ENCODE measurements around the gene BCL2A1.
"Not testable (repeated sequence)": the region's sequence is repeated elsewhere in the genome, so short reads cannot be mapped to it uniquely, and the experiment has no call there.

Gene BCL2A1

DNA sequence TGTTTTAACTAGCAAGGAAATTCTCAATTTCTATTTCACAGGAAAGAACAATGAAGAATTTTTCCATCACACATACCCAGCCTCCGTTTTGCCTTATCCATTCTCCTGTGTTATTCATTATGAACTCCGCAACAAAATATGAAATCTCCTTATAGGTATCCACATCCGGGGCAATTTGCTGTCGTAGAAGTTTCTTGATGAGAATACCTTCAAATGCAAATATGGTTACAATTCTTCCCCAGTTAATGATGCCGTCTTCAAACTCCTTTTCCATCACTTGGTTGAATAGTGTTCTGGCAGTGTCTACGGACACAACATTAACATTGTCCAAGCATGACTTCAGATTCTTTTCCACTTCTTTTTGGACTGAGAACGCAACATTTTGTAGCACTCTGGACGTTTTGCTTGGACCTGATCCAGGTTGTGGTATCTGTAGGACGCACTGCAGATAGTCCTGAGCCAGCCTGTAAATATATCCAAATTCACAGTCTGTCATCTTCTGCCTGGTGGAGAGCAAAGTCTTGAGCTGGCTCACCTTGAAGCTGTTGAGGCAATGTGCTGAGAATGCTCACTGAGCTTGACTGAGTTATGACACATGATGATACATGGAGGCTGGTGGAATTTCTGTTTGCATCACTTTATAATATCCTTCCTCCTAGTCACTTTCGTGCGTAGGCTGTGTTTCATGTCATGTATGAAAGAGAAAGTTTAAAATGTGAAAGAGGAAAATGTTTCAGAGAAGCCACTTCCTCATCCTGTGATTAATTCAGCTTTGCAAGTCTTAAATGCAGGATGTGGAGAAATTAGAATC is at the start of gene BCL2A1:
TSS of gene BCL2A1 (minus strand) at position 573 of the 811 bp plus-strand sequence. CDS start at position 496, 77 bp downstream.
- DNase-seq: peak; percentile 70 to 74

DNA sequence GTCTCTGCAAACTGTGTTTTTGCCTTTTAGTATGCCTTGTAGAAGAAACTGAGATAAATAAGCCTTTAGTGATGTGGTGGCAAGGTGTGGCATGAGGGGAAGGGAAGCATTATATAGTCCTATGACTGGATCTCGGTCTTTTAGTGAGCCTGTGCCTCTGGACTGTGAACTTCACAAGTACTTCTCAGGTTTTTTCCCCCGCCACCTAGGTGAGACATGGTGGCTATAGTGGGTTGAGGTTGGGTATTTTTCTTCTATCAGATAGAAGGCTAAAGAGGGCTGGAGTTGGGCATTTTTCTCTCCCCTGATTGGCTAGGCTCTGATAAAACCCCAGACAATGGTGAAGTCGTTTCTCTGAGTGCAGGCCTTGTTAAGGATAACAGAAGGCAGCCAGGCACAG is 49.7 kb upstream of the BCL2A1 start:
- DNase-seq: no peak

DNA sequence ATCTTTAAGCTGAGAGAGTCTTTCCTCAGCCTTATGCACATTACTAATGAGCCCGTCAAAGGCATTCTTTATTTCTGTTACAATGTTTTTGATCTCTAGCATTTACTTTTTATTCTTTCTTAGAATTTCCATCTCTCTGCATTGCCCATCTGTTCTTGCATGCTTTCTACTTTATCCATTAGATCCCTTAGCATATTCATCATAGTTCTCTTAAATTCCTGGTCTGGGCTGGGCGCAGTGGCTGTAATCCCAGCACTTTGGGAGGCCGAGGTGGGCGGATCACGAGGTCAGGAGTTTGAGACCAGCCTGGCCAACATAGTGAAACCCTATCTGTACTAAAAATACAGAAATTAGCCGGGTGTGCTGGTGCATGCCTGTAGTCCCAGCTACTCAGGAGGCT is 49.2 kb upstream of the BCL2A1 start:
- DNase-seq: not testable (repeated sequence)

DNA sequence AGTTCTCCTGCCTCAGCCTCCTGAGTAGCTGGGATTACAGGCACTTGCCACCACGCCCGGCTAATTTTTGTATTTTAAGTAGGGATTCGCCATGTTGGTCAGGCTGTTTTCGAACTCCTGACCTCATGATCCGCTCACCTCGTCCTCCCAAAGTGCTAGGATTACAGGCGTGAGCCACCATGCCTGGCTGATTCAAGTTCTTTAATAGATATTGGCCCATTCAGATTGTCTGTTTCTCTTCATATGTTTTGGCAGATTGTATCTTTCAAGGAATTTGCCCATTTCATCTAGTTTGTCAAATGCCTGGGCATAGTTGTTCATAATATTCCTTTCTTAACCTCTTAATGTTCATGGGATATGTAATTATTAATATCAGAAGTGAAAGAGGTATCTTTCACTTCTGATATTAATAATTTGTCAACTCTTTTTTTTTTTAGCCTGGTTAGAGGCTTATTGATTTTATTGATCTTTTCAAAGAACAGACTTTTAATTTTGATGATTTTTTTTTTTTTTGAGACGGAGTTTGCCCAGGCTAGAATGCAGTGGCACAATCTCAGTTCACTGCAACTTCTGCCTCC is 48.3 kb upstream of the BCL2A1 start:
- no peak for DNase-seq

DNA sequence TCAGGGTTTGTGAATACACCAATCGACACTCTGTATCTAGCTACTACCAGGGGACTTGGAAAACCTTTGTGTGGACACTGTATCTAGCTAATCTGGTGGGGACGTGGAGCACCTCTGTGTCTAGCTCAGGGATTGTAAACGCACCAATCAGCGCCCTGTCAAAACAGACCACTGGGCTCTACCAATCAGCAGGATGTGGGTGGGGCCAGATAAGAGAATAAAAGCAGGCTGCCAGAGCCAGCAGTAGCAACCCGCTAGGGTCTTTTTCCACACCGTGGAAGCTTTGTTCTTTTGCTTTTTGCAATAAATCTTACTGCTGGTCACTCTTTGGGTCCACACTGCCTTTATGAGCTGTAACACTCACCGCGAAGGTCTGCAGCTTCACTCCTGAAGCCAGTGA is 46.1 kb upstream of the BCL2A1 start:
- not testable (repeated sequence) for DNase-seq

DNA sequence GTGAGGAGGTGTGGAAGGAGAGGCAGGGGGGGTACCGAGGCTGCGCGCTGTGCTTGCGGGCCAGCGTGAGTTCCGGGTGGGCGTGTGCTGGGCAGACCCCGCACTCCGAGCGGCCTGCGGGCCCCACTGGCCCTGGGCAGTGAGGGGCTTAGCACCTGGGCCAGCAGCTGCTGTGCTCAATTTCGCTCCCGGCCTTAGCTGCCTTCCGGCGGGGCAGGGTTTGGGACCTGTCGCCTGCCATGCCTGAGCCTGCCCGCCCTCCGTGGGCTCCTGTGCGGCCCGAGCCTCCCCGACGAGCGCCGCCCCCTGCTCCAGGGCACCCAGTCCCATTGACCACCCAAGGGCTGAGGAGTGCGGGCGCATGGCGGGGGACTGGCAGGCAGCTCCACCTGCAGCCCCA is 45.5 kb upstream of the BCL2A1 start:
- DNase-seq: not testable (repeated sequence)

DNA sequence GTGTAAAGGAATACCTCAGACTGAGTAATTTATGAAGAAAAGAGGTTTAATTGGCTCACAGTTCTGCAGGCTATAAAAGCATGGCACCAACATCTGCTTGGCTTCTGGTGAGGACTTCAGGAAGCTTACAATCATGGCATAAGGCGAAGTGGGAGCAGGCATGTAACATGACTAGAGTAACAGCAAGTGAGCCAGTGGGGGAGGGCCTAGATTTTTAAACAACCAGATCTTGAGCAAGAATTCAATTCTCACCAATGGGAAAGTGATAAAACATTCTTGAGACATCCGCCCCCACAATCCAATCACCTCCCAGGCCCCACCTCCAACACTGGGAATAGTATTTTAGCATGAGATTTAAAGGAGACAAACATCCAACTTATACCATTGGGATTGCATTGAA is 44.2 kb upstream of the BCL2A1 start:
- DNase-seq: no peak

DNA sequence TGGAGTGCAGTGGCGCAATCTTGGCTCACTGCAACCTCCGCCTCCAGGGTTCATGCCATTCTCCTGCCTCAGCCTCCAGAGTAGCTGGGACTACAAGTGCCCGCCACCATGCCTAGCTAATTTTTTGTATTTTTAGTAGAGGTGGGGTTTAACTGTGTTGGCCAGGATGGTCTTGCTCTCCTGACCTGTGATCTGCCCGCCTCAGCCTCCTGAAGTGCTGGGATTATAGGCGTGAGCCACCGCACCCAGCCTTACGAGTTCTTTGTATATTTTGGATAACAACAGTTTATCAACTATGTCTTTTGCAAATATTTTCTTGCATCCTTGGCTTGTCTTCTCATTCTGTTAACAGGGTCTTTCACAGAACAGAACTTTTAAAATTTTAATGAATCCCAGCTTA is 43.2 kb upstream of the BCL2A1 start:
- DNase-seq: not testable (repeated sequence)

DNA sequence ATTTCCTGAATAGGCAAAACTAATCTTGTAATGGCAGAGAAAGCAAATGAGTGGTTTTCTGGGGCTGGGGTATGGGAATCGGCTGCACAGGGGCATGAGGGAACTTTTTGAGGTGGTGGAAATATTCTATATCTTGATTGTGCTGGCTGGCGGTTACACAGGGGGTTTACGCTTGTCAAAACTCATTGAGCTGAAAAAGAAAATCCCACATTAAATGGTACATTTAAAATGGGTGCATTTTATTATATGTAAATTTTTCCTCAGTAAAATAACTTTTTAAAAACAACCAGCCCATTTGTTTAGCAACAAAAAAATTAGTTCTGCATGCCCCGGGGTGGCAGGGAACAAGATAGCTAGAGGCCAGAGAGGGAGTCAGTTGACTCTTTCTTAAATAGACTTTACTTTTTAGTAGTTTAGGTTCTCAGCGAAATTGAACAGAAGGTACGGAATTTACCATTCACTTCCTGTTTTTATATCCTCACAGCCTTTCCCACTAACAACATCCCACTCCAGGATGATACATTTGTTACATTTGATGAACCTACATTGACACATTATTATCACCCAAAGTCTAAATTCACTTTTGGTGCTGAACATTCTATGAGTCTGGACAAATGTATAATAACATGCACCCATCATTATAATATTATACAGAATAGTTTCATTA is 41.2 kb upstream of the BCL2A1 start:
- no peak for DNase-seq

DNA sequence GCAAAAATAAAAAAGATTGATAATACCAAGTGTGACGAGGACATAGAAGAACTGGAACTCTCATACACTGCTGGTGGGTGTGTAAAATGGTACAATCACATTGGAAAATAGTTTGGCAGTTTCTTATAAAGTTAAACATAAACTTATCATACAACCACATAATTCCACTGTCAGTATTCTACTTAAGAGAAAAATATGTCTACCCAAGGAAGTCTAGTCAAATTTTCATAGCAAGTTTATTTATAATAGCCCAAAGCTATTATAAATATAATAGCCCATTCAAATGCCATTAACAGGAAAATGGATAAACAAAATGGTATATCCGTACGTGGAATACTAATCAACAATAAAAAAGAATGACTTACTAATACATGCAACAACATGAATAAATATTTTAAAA is 40.6 kb upstream of the BCL2A1 start:
- DNase-seq: no peak

DNA sequence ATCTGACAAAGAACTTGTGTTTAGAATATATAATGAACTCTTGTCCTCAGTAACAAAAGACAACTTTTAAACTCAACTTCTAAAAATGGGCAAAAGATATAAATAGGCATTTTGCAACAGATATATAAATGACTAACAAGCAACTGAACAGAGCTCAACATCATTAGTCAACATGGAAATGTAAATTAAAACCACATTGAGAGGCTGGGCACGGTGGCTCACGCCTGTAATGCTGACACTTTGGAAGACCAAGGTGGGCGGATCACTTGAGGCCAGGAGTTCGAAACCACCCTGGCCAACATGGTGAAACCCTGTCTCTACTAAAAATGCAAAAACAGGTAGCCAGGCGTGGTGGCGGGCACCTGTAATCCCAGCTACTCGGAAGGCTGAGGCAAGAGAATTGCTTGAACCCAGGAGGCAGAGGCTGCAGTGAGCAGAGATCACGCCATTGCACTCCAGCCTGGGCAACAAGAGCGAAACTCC is 40.1 kb upstream of the BCL2A1 start:
- not testable (repeated sequence) for DNase-seq

DNA sequence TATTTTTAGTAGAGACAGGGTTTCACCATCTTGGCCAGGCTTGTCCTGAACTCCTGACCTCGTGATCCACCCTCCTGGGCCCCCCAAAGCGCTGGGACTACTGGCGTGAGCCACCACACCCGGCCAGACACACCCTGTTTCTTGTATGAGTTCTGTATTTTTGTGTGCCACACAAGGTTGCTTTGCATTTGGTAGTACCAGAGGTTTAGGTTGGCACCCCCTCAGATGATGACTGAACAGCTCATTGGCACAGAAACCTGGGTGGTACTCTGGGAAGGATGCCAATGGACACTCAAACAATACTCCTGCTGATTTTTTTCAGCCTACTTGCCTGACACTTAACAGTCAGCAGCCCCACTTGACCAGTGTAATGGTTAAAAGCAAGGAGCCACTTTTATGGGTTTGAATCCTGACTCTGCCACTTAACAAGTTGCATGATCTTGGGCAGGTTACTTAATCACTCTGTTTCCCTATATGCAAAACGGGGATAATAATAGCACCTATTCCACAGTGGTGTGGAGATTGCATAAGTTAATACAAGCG is 39.2 kb upstream of the BCL2A1 start:
- DNase-seq: no peak

DNA sequence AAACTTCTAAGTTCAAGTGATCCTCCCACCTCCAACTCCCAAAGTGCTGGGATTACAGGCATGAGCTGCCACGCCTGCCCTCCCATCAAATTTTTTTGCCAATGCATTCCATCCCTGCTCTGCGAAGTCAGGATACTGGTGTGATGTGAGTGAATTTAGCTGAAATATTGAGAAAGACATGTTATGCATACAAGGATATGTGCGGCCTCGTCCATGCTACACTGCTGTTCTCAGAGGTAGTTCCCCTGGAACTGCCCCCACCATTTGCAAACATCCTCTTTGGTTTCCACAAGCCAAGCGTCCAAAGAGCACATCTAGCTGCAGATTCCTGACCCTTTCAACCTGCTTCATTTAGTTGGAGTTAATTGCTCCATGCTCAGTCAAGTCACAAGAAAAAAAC is 36.5 kb upstream of the BCL2A1 start:
- DNase-seq: no peak

DNA sequence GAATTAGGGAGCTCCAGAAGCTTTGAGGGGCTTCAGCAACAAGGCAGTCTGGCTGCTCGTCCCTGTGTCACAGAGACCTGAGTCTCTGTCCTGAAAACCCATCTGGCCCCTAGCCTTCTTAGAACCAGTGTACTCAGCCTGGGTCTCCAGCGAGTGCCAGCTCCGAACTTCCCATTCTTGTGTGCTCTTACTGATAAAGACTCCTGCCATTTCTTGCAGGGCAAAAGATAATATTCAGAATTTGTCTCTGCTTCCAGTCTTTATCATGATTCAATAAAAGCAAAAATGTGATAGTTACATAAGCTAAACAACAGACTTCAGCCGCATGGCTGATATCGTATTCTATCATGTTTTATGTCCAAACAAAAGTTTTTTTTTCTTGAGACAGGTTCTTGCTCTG is 36.0 kb upstream of the BCL2A1 start:
- DNase-seq: no peak

DNA sequence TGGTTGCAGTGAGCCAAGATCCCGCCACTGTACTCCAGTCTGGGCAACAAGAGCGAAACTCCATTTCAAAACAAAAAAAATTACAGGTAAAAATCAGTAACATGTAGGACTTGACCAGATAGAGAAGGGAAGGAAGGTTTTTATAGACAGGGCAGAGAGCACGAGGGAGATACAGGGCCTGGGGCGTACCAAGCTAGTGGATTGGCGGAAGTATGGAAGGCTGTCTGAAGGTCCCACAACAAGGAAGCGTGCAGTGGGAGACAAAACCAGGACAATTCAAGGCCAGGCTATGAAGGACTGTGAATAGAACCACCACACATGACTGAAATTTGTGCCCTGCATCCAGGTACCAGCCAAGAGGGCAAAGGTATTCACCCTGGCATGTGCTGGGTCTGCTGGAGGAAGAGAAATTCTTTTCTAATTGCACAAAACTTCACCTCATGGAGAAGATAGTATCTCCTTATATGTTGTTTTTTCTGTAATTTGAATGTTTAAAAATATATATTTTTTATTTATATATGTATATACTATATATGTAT is 33.0 kb upstream of the BCL2A1 start:
- DNase-seq: no peak

DNA sequence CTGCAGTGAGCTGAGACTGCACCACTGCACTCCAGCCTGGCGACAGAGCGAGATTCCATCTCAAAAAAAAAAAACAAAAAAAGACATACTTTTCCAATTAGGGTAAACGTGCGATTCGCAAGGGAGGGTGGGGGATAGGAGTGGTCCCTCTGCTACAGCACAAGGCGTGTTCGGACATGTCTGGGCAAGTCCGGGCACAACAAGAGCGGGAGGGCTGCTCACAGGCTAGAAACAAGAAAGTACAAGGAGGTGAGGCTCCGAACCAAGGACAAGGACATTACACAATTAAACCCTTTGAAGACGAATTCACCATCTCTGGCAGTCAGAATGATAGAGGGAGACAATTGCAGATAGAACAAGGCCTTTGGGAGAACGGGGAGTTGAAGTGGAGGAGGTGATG is 32.2 kb upstream of the BCL2A1 start:
- no peak for DNase-seq

DNA sequence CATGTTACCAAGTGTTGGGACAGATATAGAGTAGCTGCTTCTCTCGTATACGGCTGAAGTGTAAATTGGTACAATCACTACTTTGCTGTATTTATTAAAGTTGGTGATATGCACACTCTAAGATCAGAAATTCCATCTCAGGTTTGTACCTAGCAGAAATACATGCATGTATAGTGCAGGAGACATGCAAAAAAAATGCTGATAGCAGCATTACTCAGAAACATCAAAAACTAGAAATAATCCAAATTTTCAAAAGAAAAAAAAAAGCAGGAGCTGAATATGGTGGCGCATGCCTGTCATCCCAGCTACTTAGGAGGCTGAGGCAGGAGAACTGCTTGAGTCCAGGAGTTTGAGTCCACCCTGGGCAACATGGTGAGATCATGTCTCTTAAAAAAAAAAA is 31.3 kb upstream of the BCL2A1 start:
- DNase-seq: no peak

DNA sequence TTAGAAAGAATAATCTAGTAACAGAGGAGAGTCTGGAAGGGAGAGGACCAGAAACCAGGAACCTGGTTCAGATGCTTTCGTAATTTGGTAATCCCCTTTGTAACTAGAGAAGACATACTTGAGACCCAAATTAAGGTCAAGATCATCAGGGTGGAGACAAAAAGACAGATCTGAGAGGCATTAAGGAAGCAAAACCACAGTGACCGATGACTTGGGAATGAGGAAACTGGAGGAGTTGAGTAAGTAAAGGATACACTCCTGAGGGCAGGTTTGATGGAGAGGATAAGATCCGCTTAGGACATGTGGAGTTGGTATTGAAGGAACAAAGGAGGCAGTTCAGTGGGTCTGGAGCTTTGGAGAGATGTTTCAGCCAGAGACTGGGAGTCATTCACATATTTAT is 23.6 kb upstream of the BCL2A1 start:
- no peak for DNase-seq

DNA sequence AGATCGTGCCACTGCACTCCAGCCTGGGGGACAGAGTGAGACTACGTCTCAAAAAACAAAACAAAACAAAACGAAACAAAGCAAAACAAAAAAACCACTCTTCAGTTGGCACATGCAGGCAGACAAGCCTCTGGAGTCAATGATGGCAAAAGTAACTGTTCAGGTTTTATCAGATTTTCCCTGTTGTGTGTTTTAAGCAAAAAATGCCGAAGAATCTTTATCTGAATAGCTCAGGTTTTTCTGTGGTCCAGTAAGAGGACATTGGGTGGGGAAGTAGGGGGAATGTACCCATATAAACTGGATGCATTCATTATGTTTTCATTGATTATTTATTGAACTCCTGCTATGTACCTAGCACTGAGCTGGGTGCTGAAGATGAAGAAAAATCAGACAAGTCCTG is 20.8 kb upstream of the BCL2A1 start:
- no peak for DNase-seq

DNA sequence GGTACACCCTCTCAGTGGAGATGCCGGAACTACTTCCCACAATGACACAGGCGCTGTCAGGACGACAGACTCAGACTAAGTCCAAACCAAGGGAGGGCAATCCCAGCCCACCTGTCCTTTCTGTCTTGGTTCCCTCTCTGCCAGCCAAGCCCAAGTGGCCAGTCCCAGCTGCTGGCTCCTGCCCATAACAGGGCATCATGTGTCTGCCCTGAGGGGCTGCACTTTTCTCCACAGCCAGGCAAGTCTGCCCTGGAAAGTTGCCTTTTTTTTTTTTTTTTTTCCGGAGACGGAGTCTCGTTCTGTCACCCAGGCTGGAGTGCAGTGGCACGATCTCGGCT is 20.0 kb upstream of the BCL2A1 start:
- DNase-seq: no peak

DNA sequence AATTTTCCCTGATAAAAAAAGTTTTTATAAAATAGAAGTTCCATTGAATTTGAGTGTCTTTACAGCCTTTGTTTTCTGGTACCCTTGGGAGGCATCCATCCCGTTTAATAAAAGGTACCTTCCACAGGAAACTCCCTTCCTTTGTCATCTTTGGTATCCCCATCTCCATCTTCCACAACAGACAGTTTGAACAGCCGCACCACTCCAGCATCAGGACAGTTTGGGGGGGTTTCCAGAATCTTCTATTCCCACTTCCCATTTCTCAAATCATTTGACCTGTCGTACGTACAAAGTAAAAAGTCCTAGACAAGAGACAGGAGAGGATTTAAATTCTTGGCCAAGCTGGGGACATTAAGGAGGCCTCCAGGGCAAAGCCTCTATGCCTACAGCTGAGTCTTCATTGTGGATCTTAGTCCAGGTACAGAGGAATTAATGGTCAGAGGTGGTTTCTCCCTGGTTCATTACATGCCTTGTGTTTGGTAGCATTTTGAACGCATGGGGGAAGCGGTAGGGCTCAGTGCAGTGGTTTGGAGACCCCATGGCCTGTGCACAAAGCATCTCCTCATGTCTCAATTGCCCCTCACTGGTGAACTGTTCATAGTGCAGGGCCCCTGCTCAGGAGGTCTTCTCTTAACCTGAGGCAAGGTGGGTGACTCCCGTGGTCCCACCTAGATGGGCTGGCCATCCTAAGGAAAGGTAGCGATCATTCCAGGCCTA is 19.4 kb upstream of the BCL2A1 start:
- DNase-seq: no peak

DNA sequence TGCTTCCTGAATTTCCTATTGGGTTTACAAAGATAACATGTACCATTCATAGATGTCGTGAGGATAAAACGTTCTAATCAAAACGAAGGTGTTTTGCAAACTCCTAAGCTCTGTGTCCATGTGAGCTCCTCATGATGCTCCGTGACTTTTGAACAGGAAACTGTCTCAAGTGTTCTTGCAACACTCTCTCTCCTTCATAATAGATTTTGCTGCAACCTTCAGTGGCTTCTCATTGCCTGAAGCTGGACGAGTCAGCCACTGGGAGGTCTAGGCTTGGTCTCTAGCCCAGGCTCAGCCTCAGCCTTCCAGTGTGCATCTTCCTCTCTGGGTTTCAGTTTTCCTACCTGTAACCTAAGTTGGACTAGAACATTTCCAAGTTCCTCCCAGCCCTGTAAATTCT is 18.7 kb upstream of the BCL2A1 start:
- no peak for DNase-seq

DNA sequence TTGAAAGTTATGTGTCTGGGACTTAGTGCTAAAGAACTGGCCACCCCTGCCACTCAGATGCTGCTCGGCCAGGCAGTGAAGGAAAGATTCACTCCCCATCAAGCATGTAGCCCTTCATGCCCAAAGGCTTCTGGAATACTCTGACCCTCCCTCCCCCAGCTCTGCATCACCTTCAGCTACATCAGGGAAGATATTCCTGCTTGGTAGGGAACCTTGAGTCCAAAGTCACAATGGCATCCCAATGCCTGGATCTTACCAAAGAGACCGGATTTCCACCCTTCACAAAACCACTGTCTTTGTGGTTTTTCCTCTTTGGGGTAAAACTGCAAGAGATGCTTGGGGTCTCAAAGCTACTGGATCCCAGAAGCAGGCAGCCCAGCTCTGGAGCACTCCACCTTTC is 18.2 kb upstream of the BCL2A1 start:
- no peak for DNase-seq

Data from activated CD4-positive, alpha-beta T cell treated with anti-CD3 and anti-CD28 coated beads, Interleukin-2, amount 50 U/mL, for 4 hours (primary cell).